Stimulated activated naive CD4-positive, alpha-beta T cell treated with Interleukin-2 at 50 U/mL for 16 hours (primary cell): ENCODE results near the gene OR8S1.
"Not testable (repeated sequence)": the region's sequence is repeated elsewhere in the genome, so short reads cannot be mapped to it uniquely, and the experiment has no call there.

Experiments used
- DNase-seq: peaks from one replicate; lab custom pipeline; 2025; lab: John Stamatoyannopoulos, UW

Gene OR8S1, protein sequence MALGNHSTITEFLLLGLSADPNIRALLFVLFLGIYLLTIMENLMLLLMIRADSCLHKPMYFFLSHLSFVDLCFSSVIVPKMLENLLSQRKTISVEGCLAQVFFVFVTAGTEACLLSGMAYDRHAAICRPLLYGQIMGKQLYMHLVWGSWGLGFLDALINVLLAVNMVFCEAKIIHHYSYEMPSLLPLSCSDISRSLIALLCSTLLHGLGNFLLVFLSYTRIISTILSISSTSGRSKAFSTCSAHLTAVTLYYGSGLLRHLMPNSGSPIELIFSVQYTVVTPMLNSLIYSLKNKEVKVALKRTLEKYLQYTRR

GRCh38 chr12:48525332-48525731 lies at the start of gene OR8S1:
Gene OR8S1 (plus strand): TSS chr12:48525632. CDS start chr12:48525632, 0 bp downstream.
- DNase-seq = no peak

GRCh38 chr12:48482198-48482597 lies 43.2 kb upstream of the OR8S1 start, which contains the start of gene C12orf54:
Gene C12orf54 (plus strand): TSS chr12:48482498. CDS start chr12:48483297, 799 bp downstream.
- DNase-seq = no peak

DNA sequence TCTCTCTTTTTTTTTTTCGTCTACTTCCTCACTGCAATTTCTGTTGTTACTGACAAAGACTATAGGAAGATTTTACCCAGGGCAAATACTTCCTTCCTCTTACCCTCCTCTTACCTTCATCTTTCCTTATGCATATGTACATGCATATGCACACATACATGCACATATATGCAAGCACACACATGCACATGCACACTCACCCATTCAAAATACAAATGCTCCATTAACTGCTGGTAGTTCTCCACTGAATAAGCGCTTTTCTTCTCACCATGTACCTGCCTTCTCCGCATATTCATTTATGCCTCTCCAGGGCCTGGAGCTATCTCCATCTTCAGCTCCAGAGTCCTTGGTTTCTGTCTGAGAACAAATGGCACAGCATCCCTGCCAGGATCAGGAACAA lies 42.5 kb upstream of the OR8S1 start:
- no peak for DNase-seq

DNA sequence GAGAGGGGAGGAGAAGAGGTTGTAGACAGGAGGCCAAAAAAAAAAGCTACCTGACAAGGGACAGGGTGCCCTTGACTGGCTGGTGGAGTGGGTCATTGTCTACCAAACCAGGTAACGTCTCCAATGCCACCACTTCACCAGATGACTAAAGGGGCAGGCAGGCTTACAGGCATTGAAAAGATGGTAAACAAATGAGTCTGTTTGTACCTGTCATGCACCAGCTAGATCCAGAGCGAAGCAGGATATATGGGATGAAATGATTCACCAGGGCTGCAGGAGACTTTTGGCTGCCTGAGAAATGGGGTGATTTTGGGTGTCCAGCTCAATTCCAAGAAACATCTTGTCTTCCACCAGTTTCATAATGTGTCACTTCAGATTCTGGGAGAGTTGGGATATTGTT lies 39.2 kb upstream of the OR8S1 start:
- DNase-seq = no peak

- DNase-seq = no peak
Measured at GRCh38 chr12:48486679-48487078, 38.8 kb upstream of the OR8S1 start.

DNA sequence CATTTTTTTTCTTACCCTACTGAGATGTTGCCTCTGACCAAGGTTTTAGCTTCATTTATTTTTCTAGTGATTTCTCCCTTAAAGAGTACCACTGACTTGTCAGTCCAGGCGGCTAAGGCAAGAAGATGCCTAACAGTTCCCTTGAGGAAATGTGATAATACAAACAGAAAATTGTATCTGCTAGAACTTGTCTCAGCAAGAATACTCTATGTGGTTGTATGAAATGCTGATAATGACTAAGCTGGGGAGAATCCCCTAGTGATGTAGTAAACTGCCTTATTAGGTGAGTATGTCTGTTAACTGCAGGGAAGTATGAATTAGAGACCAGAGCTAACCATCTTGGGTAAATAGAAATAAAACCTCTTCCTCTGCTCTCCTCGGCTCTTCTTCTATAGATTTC lies 36.4 kb upstream of the OR8S1 start:
- DNase-seq = no peak

GRCh38 chr12:48489456-48489855 lies 36.0 kb upstream of the OR8S1 start:
- not testable (repeated sequence) for DNase-seq

GRCh38 chr12:48500281-48500680 lies 25.2 kb upstream of the OR8S1 start:
- not testable (repeated sequence) for DNase-seq

DNA sequence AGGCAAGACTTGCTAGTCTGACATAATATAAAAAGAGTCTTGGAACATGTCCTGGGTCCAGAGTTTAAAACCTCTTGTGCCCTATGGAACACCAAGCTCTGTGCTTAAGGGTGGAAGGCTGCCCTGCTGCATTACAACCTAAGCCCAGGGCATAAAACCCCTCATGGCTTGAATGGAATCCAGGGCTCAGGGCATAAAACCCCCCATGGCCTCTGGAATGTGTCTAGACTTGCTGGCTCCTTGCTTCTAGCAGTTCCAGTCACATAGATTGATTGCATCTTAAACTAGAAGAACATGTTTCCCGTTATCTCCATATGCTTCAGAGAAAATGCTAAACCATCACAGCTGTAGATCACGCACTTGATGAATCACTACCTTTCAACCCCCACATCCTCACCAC lies 18.6 kb upstream of the OR8S1 start:
- DNase-seq = not testable (repeated sequence)

- DNase-seq = no peak
Measured at GRCh38 chr12:48508987-48509386, 16.4 kb upstream of the OR8S1 start.

DNA sequence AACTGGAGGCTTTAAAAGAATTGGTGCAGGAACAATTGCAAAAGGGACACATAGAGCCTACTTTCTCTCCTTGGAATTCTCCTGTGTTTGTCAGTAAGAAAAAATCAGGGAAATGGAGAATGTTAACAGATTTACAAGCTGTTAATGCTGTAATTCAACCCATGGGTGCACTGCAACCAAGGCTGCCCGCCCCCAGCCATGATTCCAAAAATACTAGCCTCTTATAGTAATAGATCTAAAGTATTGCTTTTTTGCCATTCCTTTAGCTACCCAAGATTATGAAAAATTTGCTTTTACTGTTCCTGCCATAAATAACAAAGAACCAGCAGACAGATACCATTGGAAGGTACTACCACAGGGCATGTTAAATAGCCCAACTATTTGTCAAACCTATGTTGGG lies 15.3 kb upstream of the OR8S1 start:
- DNase-seq = no peak

DNA sequence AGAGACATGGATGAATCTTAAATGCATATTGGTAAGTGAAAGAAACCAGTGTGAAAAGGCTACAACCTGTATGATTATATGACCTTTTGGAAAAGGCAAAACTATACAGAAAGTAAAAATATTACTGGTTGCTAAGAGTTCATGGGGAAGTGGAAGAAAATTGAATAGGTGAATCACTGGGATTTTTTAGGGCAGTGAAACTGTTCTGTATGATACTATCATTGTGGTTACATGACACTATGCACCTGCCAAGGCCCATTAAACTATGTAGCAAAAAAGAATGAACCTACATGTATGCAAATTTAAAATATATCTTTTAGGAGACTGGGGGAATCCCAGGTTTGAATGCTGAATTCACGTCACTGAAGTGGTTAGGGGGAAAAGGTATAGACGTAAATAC lies 12.6 kb upstream of the OR8S1 start:
- no peak for DNase-seq

GRCh38 chr12:48514728-48515127 lies 10.7 kb upstream of the OR8S1 start:
- no peak for DNase-seq

DNA sequence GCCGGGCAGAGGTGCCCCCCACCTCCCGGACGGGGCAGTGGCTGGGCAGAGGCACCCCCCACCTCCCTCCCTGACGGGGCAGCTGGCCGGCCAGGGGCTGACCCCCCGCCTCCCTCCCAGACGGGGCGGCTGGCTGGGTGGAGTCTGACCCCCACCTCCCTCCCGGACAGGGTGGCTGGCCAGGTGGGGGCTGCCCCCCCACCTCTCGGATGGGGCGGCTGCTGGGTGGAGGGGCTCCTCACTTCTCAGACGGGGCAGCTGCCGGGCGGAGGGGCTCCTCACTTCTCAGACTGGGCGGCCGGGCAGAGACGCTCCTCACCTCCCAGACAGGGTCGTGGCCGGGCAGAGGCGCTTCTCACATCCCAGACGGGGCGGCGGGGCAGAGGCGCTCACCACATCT lies 5.1 kb upstream of the OR8S1 start:
- not testable (repeated sequence) for DNase-seq

DNA sequence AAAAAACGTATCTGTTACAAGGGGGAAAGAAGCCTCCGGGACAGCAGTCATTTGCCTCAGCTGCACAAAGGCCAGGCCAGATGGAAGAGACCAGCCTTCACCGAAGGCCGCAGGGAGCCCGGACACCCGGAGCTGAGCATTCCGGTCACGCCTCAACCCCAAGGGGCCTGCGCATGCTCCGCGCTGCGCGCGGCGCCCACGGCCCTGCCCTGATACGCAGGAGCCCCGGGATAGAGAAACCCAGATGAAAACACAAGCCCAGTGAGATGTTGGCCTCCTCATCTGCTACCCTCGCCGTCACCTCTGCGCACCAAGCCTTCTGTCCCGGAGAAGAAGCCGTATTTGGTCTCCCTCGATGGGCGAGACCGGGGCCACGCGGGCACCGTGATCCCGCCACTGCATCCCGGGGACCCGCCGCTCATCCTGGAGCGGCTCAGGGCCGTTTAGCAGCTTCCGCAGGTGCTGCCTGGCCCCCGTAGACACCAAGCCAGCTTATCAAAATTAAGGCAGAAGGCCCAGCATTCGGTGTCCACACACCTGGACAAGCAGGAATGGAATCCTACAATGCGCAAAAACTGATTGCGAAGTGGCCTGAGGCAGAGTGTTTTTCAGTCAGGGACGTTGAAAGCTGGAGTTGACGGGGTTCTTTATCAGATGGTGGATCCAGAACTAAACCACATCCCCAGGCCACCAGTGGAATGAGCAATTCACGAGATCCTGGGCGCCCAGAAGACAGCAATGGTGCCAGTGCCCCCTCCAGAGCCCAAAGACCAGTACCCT lies 2.6 kb downstream of the OR8S1 start:
- DNase-seq = no peak

DNA sequence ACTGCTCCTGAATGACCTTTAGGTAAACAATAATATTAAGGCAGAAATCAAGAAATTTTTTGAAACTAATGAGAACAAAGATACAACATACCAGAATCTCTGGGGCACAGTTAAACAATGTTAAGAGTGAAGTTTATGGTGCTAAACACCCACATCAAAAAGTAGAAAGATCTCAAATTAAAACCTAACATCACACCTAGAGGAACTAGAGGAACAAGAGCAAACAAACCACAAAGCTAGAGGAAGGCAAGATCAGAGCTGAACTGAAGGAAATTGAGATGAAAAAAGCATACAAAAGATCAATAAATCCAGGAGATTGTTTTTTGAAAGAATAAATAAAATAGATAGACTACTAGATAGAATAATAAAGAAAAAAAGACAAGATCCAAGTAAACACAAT lies 7.2 kb downstream of the OR8S1 start:
- no peak for DNase-seq

DNA sequence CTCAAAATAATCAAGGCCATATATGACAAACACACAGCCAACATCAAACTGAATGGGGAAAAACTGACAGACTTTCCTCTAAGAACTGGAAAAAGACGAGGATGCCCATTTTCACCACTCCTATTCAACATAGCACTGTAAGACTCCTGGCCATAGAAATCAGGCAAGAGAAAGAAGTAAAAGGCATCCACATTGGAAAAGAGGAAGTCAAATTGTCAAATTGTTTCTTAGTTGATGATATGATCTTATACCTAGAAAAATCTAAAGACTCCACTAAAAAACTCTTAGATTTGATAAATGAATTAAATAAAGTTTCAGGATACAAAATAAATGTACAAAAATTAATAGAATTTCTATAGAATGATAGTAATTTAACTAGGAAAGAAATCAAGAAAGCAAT lies 11.2 kb downstream of the OR8S1 start:
- DNase-seq = no peak

DNA sequence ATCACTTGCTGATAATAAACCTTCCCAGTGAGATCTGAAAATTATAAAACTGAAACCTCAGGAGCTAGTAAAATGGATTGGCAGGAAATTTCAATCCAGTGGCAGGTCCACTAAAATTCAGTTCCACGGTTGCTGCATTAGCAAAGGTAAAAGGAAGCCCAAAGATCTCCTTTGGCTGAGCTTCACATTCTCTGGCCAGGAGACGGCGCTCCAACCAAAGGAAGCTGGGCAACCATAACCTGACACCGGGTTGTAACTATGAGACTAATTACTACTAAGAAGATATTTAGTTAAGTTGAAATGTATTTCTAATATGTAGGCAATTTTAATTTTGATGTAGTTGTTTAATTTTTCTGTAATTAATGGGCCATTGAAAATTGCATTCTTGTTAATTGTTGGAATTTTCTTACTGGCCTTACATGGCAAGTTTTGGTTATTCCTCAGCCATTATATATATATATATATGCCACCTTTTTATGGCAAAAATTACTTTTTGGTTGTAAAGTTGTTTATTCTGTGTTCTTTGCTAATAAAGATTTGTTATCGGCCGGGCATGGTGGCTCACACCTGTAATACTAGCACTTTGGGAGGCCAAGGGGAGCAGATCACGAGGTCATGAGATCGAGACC lies 17.0 kb downstream of the OR8S1 start:
- peak; percentile 13 for DNase-seq

DNA sequence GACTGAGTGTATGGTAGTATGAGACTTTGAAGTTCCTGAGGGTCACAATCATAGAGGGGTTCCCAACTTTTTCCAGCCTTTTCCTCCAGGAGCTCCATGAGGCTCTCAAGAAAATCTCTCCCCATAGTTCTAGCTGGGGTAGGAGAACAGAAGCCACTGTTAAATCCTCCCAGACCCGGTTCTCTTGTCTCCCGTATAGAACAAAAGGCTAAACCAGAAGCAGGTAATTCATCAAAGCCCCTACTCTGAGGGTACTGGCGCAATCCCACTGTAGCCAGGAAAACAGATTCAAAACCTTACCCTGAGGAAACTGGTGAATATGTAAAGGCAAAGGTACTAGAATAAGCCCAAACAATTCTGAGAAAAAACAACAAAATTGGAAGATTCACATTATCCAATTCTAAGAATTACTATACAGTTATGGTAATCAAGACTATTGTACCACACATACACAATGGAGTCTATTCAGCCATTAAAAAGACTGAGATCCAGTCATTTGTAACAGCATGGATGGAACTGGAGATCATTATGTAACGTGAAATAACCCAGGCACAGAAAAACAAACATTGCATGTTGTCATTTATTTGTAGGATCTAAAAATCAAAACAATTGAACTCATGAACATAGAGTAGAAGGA lies 20.5 kb downstream of the OR8S1 start:
- no peak for DNase-seq

DNA sequence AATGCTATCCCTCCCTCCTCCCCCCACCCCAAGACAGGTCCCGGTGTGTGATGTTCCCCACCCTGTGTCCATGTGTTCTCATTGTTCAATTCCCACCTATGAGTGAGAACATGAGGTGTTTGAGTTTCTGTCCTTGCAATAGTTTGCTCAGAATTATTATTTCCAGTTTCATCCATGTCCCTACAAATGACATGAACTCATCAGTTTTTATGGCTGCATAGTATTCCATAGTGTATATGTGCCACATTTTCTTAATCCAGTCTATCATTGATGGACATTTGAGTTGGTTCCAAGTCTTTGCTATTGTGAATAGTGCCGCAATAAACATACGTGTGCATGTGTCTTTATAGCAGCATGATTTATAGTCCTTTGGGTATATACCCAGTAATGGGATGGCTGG lies 21.6 kb downstream of the OR8S1 start:
- not testable (repeated sequence) for DNase-seq

GRCh38 chr12:48551636-48552035 lies 26.2 kb downstream of the OR8S1 start:
- DNase-seq = not testable (repeated sequence)

- not testable (repeated sequence) for DNase-seq
Measured at GRCh38 chr12:48553666-48554343, 28.4 kb downstream of the OR8S1 start.
